Measurements from ENCODE around the gene KCNF1.

Gene KCNF1

GRCh38 chr2:10911291-10912075 lies at the start of gene KCNF1:
KCNF1 (plus strand) TSS chr2:10911934; CDS start chr2:10912427, 493 bp downstream.
- FAIRE-seq, result no peak

- FAIRE-seq, result no peak
Measured at GRCh38 chr2:10862330-10862729, 49.4 kb upstream of the KCNF1 start.

GRCh38 chr2:10863047-10863446 lies 48.7 kb upstream of the KCNF1 start:
- FAIRE-seq, result no peak

- no peak for FAIRE-seq
Measured at GRCh38 chr2:10863837-10864236, 47.9 kb upstream of the KCNF1 start.

- no peak for FAIRE-seq
Measured at GRCh38 chr2:10864251-10864650, 47.5 kb upstream of the KCNF1 start.

- no peak for FAIRE-seq
Measured at GRCh38 chr2:10864861-10865636, 46.7 kb upstream of the KCNF1 start.

GRCh38 chr2:10865841-10866240 lies 45.9 kb upstream of the KCNF1 start:
- FAIRE-seq, result no peak

- no peak for FAIRE-seq
Measured at GRCh38 chr2:10867692-10868420, 43.9 kb upstream of the KCNF1 start.

- FAIRE-seq, result no peak
Measured at GRCh38 chr2:10868465-10869314, 43.0 kb upstream of the KCNF1 start.

- FAIRE-seq, result no peak
Measured at GRCh38 chr2:10871978-10872377, 39.8 kb upstream of the KCNF1 start.

- FAIRE-seq, result no peak
Measured at GRCh38 chr2:10873171-10873570, 38.6 kb upstream of the KCNF1 start.

GRCh38 chr2:10873790-10874437 lies 37.8 kb upstream of the KCNF1 start:
- FAIRE-seq, result no peak

- FAIRE-seq, result no peak
Measured at GRCh38 chr2:10875126-10875525, 36.6 kb upstream of the KCNF1 start.

- FAIRE-seq, result no peak
Measured at GRCh38 chr2:10876394-10876793, 35.3 kb upstream of the KCNF1 start.

- FAIRE-seq, result no peak
Measured at GRCh38 chr2:10876963-10877362, 34.8 kb upstream of the KCNF1 start.

GRCh38 chr2:10877651-10878111 lies 34.1 kb upstream of the KCNF1 start:
- FAIRE-seq, result no peak

- FAIRE-seq, result no peak
Measured at GRCh38 chr2:10878268-10878915, 33.3 kb upstream of the KCNF1 start.

GRCh38 chr2:10879159-10879558 lies 32.6 kb upstream of the KCNF1 start:
- no peak for FAIRE-seq

- no peak for FAIRE-seq
Measured at GRCh38 chr2:10879624-10880585, 31.8 kb upstream of the KCNF1 start.

Measured in G401.6 (cell line).